Ishikawa (cell line): Measurements from ENCODE around the gene TGM3.

Source experiments
- CEBPB ChIP-seq: IDR thresholded peaks from 2 replicates; pipeline ENCODE4 v1.6.1; 2012
- CREB1 ChIP-seq: IDR thresholded peaks from 2 replicates; pipeline ENCODE4 v1.6.1; 2012; ENCODE audit warnings: low read depth
- EGR1 ChIP-seq: IDR thresholded peaks from 2 replicates; pipeline ENCODE4 v1.6.1; 2012
- EP300 ChIP-seq: IDR thresholded peaks from 2 replicates; pipeline ENCODE4 v1.6.1; 2012; ENCODE audit warnings: borderline replicate concordance
- FOXM1 ChIP-seq: IDR thresholded peaks from 2 replicates; pipeline ENCODE4 v1.6.1; 2012; ENCODE audit warnings: low read depth, borderline replicate concordance
- MAX ChIP-seq: IDR thresholded peaks from 2 replicates; pipeline ENCODE4 v1.6.1; 2012
- NFIC ChIP-seq: IDR thresholded peaks from 2 replicates; pipeline ENCODE4 v1.6.1; 2012
- RAD21 ChIP-seq: IDR thresholded peaks from 2 replicates; pipeline ENCODE4 v1.6.1; 2012; ENCODE audit warnings: low read depth
- TAF1 ChIP-seq: IDR thresholded peaks from 2 replicates; pipeline ENCODE4 v1.6.1; 2012; ENCODE audit warnings: low read depth, mild to moderate bottlenecking
- TCF12 ChIP-seq: IDR thresholded peaks from 2 replicates; pipeline ENCODE4 v1.6.1; 2012; ENCODE audit warnings: low read depth
- TEAD4 ChIP-seq: IDR thresholded peaks from 2 replicates; pipeline ENCODE4 v1.6.1; 2012
- YY1 ChIP-seq: IDR thresholded peaks from 2 replicates; pipeline ENCODE4 v1.6.1; 2012; ENCODE audit warnings: low read depth
- ZBTB7A ChIP-seq: IDR thresholded peaks from 2 replicates; pipeline ENCODE4 v1.6.1; 2012; ENCODE audit warnings: low read depth
- TF ChIP-seq, protein P1 (sequence below): IDR thresholded peaks from 2 replicates; pipeline ENCODE4 v1.6.1; 2012; ENCODE audit warnings: low read depth, mild to moderate bottlenecking
- TF ChIP-seq, protein P2 (sequence below): IDR thresholded peaks from 2 replicates; pipeline ENCODE4 v1.6.1; 2012

The TGM3 gene, protein sequence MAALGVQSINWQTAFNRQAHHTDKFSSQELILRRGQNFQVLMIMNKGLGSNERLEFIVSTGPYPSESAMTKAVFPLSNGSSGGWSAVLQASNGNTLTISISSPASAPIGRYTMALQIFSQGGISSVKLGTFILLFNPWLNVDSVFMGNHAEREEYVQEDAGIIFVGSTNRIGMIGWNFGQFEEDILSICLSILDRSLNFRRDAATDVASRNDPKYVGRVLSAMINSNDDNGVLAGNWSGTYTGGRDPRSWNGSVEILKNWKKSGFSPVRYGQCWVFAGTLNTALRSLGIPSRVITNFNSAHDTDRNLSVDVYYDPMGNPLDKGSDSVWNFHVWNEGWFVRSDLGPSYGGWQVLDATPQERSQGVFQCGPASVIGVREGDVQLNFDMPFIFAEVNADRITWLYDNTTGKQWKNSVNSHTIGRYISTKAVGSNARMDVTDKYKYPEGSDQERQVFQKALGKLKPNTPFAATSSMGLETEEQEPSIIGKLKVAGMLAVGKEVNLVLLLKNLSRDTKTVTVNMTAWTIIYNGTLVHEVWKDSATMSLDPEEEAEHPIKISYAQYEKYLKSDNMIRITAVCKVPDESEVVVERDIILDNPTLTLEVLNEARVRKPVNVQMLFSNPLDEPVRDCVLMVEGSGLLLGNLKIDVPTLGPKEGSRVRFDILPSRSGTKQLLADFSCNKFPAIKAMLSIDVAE

GRCh38 chr20:2295886-2296515 is at the start of gene TGM3:
Gene TGM3 (plus strand): TSS chr20:2296001. CDS start chr20:2296064, 63 bp downstream.
- TF ChIP-seq, protein P1, sequence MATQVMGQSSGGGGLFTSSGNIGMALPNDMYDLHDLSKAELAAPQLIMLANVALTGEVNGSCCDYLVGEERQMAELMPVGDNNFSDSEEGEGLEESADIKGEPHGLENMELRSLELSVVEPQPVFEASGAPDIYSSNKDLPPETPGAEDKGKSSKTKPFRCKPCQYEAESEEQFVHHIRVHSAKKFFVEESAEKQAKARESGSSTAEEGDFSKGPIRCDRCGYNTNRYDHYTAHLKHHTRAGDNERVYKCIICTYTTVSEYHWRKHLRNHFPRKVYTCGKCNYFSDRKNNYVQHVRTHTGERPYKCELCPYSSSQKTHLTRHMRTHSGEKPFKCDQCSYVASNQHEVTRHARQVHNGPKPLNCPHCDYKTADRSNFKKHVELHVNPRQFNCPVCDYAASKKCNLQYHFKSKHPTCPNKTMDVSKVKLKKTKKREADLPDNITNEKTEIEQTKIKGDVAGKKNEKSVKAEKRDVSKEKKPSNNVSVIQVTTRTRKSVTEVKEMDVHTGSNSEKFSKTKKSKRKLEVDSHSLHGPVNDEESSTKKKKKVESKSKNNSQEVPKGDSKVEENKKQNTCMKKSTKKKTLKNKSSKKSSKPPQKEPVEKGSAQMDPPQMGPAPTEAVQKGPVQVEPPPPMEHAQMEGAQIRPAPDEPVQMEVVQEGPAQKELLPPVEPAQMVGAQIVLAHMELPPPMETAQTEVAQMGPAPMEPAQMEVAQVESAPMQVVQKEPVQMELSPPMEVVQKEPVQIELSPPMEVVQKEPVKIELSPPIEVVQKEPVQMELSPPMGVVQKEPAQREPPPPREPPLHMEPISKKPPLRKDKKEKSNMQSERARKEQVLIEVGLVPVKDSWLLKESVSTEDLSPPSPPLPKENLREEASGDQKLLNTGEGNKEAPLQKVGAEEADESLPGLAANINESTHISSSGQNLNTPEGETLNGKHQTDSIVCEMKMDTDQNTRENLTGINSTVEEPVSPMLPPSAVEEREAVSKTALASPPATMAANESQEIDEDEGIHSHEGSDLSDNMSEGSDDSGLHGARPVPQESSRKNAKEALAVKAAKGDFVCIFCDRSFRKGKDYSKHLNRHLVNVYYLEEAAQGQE: no peak
- TF ChIP-seq EGR1 (no peak), YY1 (no peak), RAD21 (no peak), TCF12 (no peak)

DNA sequence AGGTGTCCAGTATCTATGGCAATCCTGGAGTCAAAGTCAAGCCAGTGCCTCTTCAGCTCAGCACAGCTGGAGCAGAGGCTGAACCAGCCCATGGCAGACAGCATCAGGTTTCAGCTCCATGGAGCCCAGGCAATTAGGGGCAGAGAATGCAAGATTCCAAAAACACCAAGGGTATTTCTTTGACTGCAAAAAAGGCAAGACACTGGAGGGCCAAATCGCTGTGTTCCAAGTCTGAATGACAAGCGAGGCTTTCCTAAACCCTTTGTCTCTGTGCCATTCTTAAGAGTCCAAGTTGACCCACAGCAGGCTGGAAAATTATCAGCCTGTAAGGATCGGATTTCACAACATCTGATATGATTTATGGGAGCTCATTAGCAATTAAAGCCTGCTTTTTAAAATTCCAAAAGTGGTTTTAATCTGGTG is 49.7 kb upstream of the TGM3 start:
- TF ChIP-seq ZBTB7A: no peak
- TF ChIP-seq, protein P1: no peak
- TF ChIP-seq TCF12: no peak
- no peak for TF ChIP-seq EGR1
- TF ChIP-seq TEAD4: 0 out of 2 replicates have a peak, but pooled peaks have one; percentile 6
- TF ChIP-seq NFIC: no peak
- no peak for TF ChIP-seq RAD21
- no peak for TF ChIP-seq FOXM1
- TF ChIP-seq CEBPB: no peak

DNA sequence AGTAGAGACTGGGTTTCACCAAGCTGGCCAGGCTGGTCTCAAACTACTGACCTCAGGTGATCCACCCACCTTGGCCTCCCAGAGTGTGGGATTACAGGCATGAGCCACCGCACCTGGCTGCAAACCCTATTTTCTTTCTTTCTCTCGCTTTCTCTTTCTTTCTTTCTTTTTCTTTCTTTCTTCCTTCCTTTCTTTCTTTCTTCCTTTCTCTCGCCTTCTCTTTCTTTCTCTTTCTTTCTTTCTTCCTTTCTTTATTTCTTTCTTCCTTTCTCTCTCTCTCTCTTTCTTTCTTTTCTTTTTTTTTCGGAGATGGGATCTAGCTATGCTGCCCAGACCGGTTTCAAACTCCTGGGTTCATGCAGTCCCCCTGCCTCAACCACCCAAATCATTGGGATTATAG is 47.0 kb upstream of the TGM3 start:
- TF ChIP-seq EP300: no peak
- TF ChIP-seq TCF12: no peak
- no peak for TF ChIP-seq ZBTB7A
- TF ChIP-seq RAD21: no peak
- no peak for TF ChIP-seq YY1

DNA sequence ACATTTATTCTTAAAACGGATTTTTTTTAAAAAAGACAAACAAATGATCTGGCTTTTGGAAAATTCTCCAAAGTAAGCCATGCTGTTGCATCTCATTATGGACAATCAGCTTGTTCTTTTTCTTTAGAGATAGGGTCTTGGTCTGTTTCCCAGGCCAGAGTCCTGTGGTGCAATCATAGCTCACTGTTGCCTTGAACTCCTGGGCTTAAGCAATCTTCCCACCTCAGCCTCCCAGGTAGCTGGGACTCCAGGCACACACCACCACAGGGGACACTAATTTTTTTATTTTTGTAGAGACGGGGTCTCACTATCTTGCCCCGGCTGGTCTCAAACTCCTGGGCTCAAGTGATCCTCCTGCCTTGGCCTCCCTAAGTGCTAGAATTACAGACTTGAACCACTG is 45.9 kb upstream of the TGM3 start:
- no peak for TF ChIP-seq TEAD4
- TF ChIP-seq NFIC: no peak
- no peak for TF ChIP-seq EGR1
- no peak for TF ChIP-seq RAD21
- TF ChIP-seq, protein P1: no peak
- TF ChIP-seq FOXM1: no peak
- TF ChIP-seq ZBTB7A: no peak
- no peak for TF ChIP-seq EP300
- TF ChIP-seq YY1: no peak
- TF ChIP-seq, protein P2, sequence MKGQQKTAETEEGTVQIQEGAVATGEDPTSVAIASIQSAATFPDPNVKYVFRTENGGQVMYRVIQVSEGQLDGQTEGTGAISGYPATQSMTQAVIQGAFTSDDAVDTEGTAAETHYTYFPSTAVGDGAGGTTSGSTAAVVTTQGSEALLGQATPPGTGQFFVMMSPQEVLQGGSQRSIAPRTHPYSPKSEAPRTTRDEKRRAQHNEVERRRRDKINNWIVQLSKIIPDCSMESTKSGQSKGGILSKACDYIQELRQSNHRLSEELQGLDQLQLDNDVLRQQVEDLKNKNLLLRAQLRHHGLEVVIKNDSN: no peak
- no peak for TF ChIP-seq MAX
- TF ChIP-seq CREB1: no peak
- no peak for TF ChIP-seq TAF1
- TF ChIP-seq CEBPB: no peak
- TF ChIP-seq TCF12: no peak
